ENCODE measurements around the gene SHB. TPM values are rescaled to one million over a fixed set of nuclear protein-coding genes. Genes with fewer than 3 reads are reported as not detected.

Gene SHB
- total and polyA plus RNA-seq, 2 of the 8 experiments (the other 6 are each of a cell fraction or from before 2014, with no cell fraction given), result 4.1 to 12.6 TPM

DNA sequence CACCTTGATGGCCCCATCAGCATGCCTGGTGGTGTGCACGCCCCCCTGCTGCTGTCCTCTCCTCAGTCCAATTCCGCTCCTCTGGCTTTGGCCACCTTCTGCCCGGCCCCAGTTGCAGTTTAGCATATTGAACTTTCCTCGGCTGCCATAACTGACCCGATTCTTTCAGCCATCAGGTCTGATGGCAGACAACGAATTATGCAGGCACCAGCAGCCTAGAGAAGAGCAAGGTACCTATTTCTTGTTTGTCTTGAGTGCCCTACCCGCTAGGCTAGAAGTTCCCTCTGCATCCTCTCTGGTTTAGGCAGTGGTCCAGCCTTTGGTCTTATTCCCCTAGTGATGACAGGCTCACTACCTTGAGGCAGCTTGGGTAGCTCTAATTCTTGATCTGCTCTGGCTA is 122.1 kb downstream of the SHB start (continued):
- TF ChIP-seq, protein P1, sequence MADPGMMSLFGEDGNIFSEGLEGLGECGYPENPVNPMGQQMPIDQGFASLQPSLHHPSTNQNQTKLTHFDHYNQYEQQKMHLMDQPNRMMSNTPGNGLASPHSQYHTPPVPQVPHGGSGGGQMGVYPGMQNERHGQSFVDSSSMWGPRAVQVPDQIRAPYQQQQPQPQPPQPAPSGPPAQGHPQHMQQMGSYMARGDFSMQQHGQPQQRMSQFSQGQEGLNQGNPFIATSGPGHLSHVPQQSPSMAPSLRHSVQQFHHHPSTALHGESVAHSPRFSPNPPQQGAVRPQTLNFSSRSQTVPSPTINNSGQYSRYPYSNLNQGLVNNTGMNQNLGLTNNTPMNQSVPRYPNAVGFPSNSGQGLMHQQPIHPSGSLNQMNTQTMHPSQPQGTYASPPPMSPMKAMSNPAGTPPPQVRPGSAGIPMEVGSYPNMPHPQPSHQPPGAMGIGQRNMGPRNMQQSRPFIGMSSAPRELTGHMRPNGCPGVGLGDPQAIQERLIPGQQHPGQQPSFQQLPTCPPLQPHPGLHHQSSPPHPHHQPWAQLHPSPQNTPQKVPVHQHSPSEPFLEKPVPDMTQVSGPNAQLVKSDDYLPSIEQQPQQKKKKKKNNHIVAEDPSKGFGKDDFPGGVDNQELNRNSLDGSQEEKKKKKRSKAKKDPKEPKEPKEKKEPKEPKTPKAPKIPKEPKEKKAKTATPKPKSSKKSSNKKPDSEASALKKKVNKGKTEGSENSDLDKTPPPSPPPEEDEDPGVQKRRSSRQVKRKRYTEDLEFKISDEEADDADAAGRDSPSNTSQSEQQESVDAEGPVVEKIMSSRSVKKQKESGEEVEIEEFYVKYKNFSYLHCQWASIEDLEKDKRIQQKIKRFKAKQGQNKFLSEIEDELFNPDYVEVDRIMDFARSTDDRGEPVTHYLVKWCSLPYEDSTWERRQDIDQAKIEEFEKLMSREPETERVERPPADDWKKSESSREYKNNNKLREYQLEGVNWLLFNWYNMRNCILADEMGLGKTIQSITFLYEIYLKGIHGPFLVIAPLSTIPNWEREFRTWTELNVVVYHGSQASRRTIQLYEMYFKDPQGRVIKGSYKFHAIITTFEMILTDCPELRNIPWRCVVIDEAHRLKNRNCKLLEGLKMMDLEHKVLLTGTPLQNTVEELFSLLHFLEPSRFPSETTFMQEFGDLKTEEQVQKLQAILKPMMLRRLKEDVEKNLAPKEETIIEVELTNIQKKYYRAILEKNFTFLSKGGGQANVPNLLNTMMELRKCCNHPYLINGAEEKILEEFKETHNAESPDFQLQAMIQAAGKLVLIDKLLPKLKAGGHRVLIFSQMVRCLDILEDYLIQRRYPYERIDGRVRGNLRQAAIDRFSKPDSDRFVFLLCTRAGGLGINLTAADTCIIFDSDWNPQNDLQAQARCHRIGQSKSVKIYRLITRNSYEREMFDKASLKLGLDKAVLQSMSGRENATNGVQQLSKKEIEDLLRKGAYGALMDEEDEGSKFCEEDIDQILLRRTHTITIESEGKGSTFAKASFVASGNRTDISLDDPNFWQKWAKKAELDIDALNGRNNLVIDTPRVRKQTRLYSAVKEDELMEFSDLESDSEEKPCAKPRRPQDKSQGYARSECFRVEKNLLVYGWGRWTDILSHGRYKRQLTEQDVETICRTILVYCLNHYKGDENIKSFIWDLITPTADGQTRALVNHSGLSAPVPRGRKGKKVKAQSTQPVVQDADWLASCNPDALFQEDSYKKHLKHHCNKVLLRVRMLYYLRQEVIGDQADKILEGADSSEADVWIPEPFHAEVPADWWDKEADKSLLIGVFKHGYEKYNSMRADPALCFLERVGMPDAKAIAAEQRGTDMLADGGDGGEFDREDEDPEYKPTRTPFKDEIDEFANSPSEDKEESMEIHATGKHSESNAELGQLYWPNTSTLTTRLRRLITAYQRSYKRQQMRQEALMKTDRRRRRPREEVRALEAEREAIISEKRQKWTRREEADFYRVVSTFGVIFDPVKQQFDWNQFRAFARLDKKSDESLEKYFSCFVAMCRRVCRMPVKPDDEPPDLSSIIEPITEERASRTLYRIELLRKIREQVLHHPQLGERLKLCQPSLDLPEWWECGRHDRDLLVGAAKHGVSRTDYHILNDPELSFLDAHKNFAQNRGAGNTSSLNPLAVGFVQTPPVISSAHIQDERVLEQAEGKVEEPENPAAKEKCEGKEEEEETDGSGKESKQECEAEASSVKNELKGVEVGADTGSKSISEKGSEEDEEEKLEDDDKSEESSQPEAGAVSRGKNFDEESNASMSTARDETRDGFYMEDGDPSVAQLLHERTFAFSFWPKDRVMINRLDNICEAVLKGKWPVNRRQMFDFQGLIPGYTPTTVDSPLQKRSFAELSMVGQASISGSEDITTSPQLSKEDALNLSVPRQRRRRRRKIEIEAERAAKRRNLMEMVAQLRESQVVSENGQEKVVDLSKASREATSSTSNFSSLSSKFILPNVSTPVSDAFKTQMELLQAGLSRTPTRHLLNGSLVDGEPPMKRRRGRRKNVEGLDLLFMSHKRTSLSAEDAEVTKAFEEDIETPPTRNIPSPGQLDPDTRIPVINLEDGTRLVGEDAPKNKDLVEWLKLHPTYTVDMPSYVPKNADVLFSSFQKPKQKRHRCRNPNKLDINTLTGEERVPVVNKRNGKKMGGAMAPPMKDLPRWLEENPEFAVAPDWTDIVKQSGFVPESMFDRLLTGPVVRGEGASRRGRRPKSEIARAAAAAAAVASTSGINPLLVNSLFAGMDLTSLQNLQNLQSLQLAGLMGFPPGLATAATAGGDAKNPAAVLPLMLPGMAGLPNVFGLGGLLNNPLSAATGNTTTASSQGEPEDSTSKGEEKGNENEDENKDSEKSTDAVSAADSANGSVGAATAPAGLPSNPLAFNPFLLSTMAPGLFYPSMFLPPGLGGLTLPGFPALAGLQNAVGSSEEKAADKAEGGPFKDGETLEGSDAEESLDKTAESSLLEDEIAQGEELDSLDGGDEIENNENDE (IDR thresholded peaks at IDR 0.05; ENCODE audit: insufficient replicate concordance, low read length), result no peak
- TF ChIP-seq YY1 (IDR thresholded peaks at IDR 0.05; ENCODE audit: low read depth, low read length), result no peak
- TF ChIP-seq RBBP5 (IDR thresholded peaks at IDR 0.05; ENCODE audit: borderline replicate concordance, low read depth, low read length), result no peak
- no peak for TF ChIP-seq TBP (IDR thresholded peaks at IDR 0.05; ENCODE audit: low read depth, low read length)
- TF ChIP-seq ATF3 (IDR thresholded peaks at IDR 0.05; ENCODE audit: insufficient read depth, low read depth, low read length), result no peak
- TF ChIP-seq CHD1 (IDR thresholded peaks at IDR 0.05; ENCODE audit: low read depth, low read length), result no peak
- no peak for TF ChIP-seq ATF2 (IDR thresholded peaks at IDR 0.05; ENCODE audit: low read length)
- TF ChIP-seq POLR2AphosphoS5 (IDR thresholded peaks at IDR 0.05; ENCODE audit: low read depth, low read length), result no peak
- TF ChIP-seq KDM5A (IDR thresholded peaks at IDR 0.05; ENCODE audit: low read length), result no peak
- TF ChIP-seq GTF2F1 (IDR thresholded peaks at IDR 0.05; ENCODE audit: borderline replicate concordance, low read depth, low read length), result no peak
